ENCODE data around the gene LCE1A. TPM values are rescaled to one million over a fixed set of nuclear protein-coding genes. Genes with fewer than 3 reads are reported as not detected.
A peak's percentile ranks its signal among the peaks of the same experiment; 100 is the strongest.

Gene LCE1A
- total RNA-seq, 1 donor from 2014 or later = not detected

- DNase-seq (ENCODE audit: low spot score) = peak; percentile 15
Measured at GRCh38 chr1:152870831-152871730, 43.8 kb downstream of the LCE1A start.

DNA sequence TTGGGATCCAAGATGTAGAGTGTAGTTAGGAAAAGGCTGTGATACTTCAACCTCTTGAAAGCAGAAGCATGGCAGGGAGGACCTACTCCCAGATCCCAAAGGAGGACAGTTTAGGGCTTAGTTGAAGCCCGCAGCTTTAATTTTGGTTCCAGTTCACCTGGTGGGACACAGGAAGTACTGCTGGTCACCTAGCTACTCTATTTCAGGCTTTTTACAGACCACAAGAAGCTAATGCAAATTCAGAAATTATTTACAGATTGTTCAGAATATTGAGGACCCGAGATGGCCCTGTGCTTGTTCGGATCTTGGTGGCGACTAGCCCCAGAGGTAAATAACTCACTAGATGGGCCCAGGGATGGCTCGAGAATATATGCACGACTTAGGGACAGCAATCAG, 44.5 kb downstream of the LCE1A start:
- no peak for DNase-seq (ENCODE audit: low spot score)

DNA sequence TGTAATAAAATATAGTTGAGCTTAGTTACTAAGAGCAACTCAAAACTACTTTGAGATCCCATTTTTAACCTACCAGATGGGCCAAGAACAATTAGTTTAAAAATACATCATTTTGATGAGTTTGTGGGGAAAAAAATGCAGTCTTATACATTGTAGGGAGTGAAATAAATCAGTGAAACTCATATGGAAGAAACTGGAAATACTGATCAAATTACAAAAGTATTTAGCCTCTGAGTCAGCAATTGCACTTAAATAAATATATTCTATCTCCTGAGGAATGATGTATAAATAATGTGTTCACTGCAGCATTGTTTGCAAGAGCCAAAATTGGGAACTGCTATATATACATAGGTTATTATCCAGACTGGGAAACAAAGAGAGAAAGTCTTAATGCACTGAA, 46.2 kb downstream of the LCE1A start:
- no peak for DNase-seq (ENCODE audit: low spot score)

DNA sequence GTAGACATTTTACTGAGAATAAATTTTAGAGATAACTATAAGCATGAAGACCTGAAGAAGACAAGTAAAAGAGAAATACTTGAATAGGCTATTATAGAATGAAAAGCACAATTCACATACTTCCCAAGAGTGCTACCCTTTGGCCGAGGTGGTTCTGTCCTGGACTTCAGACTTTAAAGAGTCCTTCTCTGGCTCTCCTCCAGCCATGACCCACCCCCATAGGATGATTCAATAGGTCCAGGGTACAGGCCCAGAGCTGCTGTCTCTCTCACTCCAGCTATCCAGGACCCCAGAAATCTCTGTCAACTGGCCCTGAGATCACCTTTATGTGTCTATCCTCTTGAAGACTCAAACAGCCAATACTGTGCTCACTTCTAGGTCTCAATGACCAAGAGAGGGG, 49.6 kb downstream of the LCE1A start:
- DNase-seq (ENCODE audit: low spot score) = no peak

Other genes starting within 250 kb of the LCE1A start
- gene LCE3D, start 247.0 kb upstream of the LCE1A start, total RNA-seq (ENCODE audit: insufficient read depth, low replicate concordance) = 2.4 TPM
- gene LCE3C, start 227.2 kb upstream of the LCE1A start, total RNA-seq (ENCODE audit: insufficient read depth, low replicate concordance) = not detected
- not detected for gene LCE3B, start 213.7 kb upstream of the LCE1A start, total RNA-seq (ENCODE audit: insufficient read depth, low replicate concordance)
- gene LCE3A, start 204.4 kb upstream of the LCE1A start, total RNA-seq (ENCODE audit: insufficient read depth, low replicate concordance) = not detected
- not detected for gene LCE2D, start 164.1 kb upstream of the LCE1A start, total RNA-seq (ENCODE audit: insufficient read depth, low replicate concordance)
- not detected for gene LCE2C, start 152.2 kb upstream of the LCE1A start, total RNA-seq (ENCODE audit: insufficient read depth, low replicate concordance)
- gene LCE2B, start 141.3 kb upstream of the LCE1A start, total RNA-seq (ENCODE audit: insufficient read depth, low replicate concordance) = not detected
- gene LCE2A, start 129.1 kb upstream of the LCE1A start, total RNA-seq (ENCODE audit: insufficient read depth, low replicate concordance) = not detected
- gene LCE4A, start 119.3 kb upstream of the LCE1A start, total RNA-seq (ENCODE audit: insufficient read depth, low replicate concordance) = not detected
- gene KPRP, start 69.4 kb upstream of the LCE1A start, total RNA-seq (ENCODE audit: insufficient read depth, low replicate concordance) = 1.7 TPM
- gene LCE1F, start 52.3 kb upstream of the LCE1A start, total RNA-seq (ENCODE audit: insufficient read depth, low replicate concordance) = not detected
- gene LCE1E, start 41.2 kb upstream of the LCE1A start, total RNA-seq (ENCODE audit: insufficient read depth, low replicate concordance) = not detected
- gene LCE1D, start 30.8 kb upstream of the LCE1A start, total RNA-seq (ENCODE audit: insufficient read depth, low replicate concordance) = not detected
- not detected for gene LCE1C, start 20.8 kb upstream of the LCE1A start, total RNA-seq (ENCODE audit: insufficient read depth, low replicate concordance)
- not detected for gene LCE1B, start 15.5 kb upstream of the LCE1A start, total RNA-seq (ENCODE audit: insufficient read depth, low replicate concordance)
- not detected for gene LCE6A, start 15.4 kb downstream of the LCE1A start, total RNA-seq (ENCODE audit: insufficient read depth, low replicate concordance)
- gene LCE7A, start 32.5 kb downstream of the LCE1A start, total RNA-seq (ENCODE audit: insufficient read depth, low replicate concordance) = not detected
- gene SMCP, start 50.8 kb downstream of the LCE1A start, total RNA-seq (ENCODE audit: insufficient read depth, low replicate concordance) = 3.6 TPM
- gene IVL, start 81.1 kb downstream of the LCE1A start, total RNA-seq (ENCODE audit: insufficient read depth, low replicate concordance) = 14.2 TPM
- gene SPRR5, start 119.7 kb downstream of the LCE1A start, total RNA-seq (ENCODE audit: insufficient read depth, low replicate concordance) = not detected
- not detected for gene SPRR4, start 143.2 kb downstream of the LCE1A start, total RNA-seq (ENCODE audit: insufficient read depth, low replicate concordance)
- not detected for gene SPRR1A, start 156.6 kb downstream of the LCE1A start, total RNA-seq (ENCODE audit: insufficient read depth, low replicate concordance)
- 8.7 TPM for gene SPRR3, start 174.3 kb downstream of the LCE1A start, total RNA-seq (ENCODE audit: insufficient read depth, low replicate concordance)
- not detected for gene SPRR1B, start 203.7 kb downstream of the LCE1A start, total RNA-seq (ENCODE audit: insufficient read depth, low replicate concordance)
- gene SPRR2D, start 213.6 kb downstream of the LCE1A start, total RNA-seq (ENCODE audit: insufficient read depth, low replicate concordance) = 1.2 TPM
- gene SPRR2A, start 230.0 kb downstream of the LCE1A start, total RNA-seq (ENCODE audit: insufficient read depth, low replicate concordance) = not detected
- gene SPRR2B, start 244.1 kb downstream of the LCE1A start, total RNA-seq (ENCODE audit: insufficient read depth, low replicate concordance) = not detected